Ascending aorta (tissue), 2 donors: ENCODE results near the gene GLO1. TPM values are rescaled to one million over a fixed set of nuclear protein-coding genes. Genes with fewer than 3 reads are reported as not detected.

Experiments used
- DNase-seq, 2 donors: peaks; one replicate each; pipeline ENCODE4 v3.0.0-alpha.2; 2019; ENCODE audit warnings: low spot score in 2 of 2
- H3K27ac ChIP-seq, 2 donors: fragments of 200-600 bp; sonication (generic); one replicate each; pipeline ENCODE4 v1.5.1; 2016 to 2017; ENCODE audit warnings: mild to moderate bottlenecking in 1 of 2
- H3K27me3 ChIP-seq: fragments of 200-600 bp; sonication (generic); one replicate; pipeline ENCODE4 v1.5.1; 2017
- H3K36me3 ChIP-seq, 2 donors: fragments of 200-600 bp; sonication (generic); one replicate each; pipeline ENCODE4 v1.5.1; 2016
- H3K4me1 ChIP-seq, 2 donors: fragments of 200-600 bp; sonication (generic); one replicate each; pipeline ENCODE4 v1.5.1; 2016 to 2017; ENCODE audit warnings: mild to moderate bottlenecking in 1 of 2
- H3K4me3 ChIP-seq, 2 donors: fragments of 200-600 bp; sonication (generic); one replicate each; pipeline ENCODE4 v1.5.1; 2016 to 2017; ENCODE audit warnings: mild to moderate bottlenecking in 1 of 2
- H3K9me3 ChIP-seq, 2 donors: fragments of 200-600 bp; sonication (generic); one replicate each; pipeline ENCODE4 v1.5.1; 2016
- CTCF ChIP-seq, 3 experiments: fragments of 200-600 bp in 2 of 3; fragments of 450-650 bp in 1 of 3; sonication (generic) in 2 of 3; IDR thresholded peaks; one replicate each; pipeline ENCODE4 v1.5.1; 2016 to 2019; ENCODE audit warnings: antibody characterized with exemption in 3 of 3, mild to moderate bottlenecking in 1 of 3, moderate library complexity in 1 of 3
- intact Hi-C: fragments of 100-400 bp; cut with DNase I; formaldehyde crosslinking; loops from one replicate; pipeline ENCODE4 v1.15.1; 2023
- total RNA-seq: library from RNA; depleted of rRNA; stranded (reverse); fragments of >200 nt; gene quantifications from one replicate; pipeline ENCODE4 v1.1.0, GENCODE V29; 2016

GLO1 gene
- total RNA-seq, 1 donor from 2014 or later = 32.6 TPM

GRCh38 chr6:38736951-38737350, 34.0 kb upstream of the GLO1 start:
- no peaks in the 10 kb centered on the region for H3K36me3 ChIP-seq
- H3K27me3 ChIP-seq = no peaks in the 10 kb centered on the region
- no peak overlapping the region for H3K27ac ChIP-seq
- TF ChIP-seq CTCF (IDR thresholded peaks at IDR 0.05) = no peak
- H3K9me3 ChIP-seq = no peaks in the 10 kb centered on the region
- H3K4me1 ChIP-seq = no peaks in the 10 kb centered on the region
- intact Hi-C loops = no loop called here
- DNase-seq = no peak
- H3K4me3 ChIP-seq = no peak overlapping the region

GRCh38 chr6:38730140-38730862, 27.4 kb upstream of the GLO1 start:
- no peak overlapping the region for H3K27ac ChIP-seq
- H3K4me3 ChIP-seq = no peak overlapping the region
- intact Hi-C loops = no loop called here
- H3K9me3 ChIP-seq = no peaks in the 10 kb centered on the region
- no peaks in the 10 kb centered on the region for H3K27me3 ChIP-seq
- no peaks in the 10 kb centered on the region for H3K4me1 ChIP-seq
- TF ChIP-seq CTCF (IDR thresholded peaks at IDR 0.05) = no peak
- H3K36me3 ChIP-seq = no peaks in the 10 kb centered on the region
- no peak for DNase-seq

GRCh38 chr6:38728203-38728602, 25.3 kb upstream of the GLO1 start:
- Histone ChIP-seq H3K4me1 (no peaks in the 10 kb centered on the region), H3K9me3 (no peaks in the 10 kb centered on the region), H3K36me3 (no peaks in the 10 kb centered on the region), H3K27me3 (no peaks in the 10 kb centered on the region), H3K27ac (no peak overlapping the region), H3K4me3 (no peak overlapping the region)
- no peak for DNase-seq
- intact Hi-C loops = no loop called here
- no peak for TF ChIP-seq CTCF (IDR thresholded peaks at IDR 0.05)

GRCh38 chr6:38725414-38726183, 22.7 kb upstream of the GLO1 start:
- TF ChIP-seq CTCF (IDR thresholded peaks at IDR 0.05) = no peak
- no peak for DNase-seq
- Histone ChIP-seq H3K4me1 (no peaks in the 10 kb centered on the region), H3K4me3 (no peak overlapping the region), H3K36me3 (no peaks in the 10 kb centered on the region), H3K27me3 (no peaks in the 10 kb centered on the region), H3K27ac (no peak overlapping the region), H3K9me3 (no peaks in the 10 kb centered on the region)
- intact Hi-C loops = no loop called here

- TF ChIP-seq CTCF (IDR thresholded peaks at IDR 0.05) = no peak
- DNase-seq = no peak
- Histone ChIP-seq H3K4me3 (no peak overlapping the region), H3K9me3 (no peaks in the 10 kb centered on the region), H3K27ac (no peak overlapping the region), H3K4me1 (no peaks in the 10 kb centered on the region), H3K27me3 (no peaks in the 10 kb centered on the region), H3K36me3 (no peaks in the 10 kb centered on the region)
- intact Hi-C loops = no loop called here
These were observed 21.4 kb upstream of the GLO1 start for GRCh38 chr6:38724343-38724742.
